ENCODE data around the gene SERAC1.
"Not testable (repeated sequence)": the region's sequence is repeated elsewhere in the genome, so short reads cannot be mapped to it uniquely, and the experiment has no call there.

Gene SERAC1

DNA sequence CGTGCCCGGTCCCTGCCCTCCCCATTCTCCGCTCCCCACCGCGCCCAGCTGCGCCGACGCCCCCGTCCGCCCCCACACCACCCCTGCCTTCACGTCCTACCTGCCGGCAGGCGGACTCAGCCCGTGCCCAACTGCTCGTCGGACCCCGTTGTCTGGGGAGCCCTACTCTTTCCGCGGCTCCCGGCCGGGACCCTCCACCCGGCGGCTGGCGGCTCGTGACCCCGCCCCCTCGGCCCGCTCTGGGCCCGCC, at the start of gene SERAC1:
Gene SERAC1 (minus strand): TSS at position 223 of the 250 bp plus-strand sequence. CDS start 9,899 bp downstream, outside the sequence.
- DNase-seq: no peak

DNA sequence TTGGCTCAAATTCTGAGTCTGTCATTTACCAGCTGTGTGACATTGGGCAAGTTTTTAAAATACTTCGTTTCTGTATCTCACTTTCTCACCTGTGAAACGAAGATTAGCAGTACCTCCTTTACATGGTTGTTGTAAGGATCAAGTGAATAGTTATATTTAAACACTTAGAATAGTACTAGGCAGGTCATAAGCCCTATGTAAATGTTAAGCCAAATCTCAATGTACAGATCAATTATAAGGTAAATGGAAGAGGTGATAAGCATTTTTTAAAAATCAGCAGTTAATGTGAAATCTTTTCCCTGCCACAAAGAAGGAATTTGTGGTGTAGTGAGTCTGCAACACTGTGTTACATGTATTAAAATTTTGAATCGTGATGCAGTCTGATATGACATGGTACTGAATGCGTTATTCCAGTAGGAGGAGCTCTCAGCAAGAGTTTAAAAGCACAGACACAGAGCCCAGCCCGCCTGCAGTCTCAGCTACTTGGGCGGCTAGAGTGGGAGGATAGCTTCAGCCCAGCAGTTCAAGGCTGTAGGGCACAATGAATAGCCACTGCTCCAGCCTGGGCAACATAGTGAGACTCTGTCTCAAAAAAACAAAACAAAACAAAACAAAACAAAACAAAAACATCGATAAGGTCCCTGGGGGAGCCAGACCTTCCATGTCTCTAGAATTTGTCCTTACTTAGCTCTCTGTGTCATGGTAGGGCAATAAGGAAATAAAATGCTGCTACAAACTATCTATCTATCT, 46.0 kb upstream of the SERAC1 start:
- DNase-seq: peak; percentile 83

DNA sequence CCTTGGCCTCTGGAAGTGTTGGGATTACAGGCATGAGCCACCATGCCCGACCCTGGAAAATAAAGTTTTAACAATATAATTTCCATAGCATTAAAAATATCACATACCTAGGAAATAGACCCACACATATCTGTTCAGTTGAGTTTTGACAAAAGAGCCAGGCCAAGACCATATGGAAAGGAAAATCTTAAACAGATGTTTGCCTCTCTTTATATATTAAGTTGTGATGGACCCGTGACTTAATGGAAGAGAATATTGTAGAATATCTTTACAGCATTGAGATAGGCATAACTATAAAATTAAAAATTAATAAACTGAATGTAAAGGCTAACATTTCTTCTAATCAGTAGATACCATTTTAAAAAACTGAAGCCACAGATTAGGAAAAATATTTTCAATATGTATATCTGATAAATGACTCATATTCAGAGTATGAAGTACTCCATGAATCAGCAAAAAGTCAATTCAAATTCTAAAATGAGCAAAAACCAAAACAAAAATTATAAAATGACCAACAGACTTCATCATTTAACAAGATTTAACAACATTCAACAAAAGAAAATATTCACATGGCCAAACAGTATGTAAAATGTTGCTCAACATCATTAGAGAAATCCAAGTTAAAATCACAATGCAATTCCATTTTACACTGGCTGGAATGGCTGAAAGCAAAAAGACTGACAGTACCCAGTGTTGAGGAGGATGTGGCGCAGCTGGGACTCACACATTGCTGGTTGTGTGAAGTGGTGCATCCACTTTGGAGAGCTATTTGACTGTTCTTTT, 43.4 kb upstream of the SERAC1 start:
- DNase-seq: peak; percentile 62

DNA sequence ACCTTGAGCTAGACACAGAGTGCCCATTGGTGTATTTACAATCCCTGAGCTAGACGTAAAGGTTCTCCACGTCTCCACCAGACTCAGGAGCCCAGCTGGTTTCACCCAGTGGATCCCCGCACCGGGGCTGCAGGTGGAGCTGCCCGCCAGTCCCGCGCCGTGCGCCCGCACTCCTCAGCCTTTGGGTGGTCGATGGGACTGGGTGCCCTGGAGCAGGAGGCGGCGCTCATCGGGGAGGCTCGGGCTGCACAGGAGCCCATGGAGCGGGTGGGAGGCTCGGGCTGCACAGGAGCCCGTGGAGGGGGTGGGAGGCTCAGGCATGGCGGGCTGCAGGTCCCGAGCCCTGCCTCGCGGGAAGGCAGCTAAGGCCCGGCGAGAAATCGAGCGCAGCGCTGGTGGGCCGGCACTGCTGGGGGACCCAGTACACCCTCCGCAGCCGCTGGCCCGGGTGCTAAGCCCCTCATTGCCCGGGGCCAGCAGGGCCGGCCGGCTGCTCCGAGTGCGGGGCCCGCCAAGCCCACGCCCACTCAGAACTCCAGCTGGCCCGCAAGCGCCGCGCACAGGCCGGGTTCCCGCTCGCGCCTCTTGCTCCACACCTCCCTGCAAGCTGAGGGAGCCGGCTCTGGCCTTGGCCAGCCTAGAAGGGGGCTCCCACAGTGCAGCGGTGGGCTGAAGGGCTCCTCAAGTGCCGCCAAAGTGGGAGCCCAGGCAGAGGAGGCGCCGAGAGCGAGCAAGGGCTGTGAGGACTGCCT, 41.7 kb upstream of the SERAC1 start:
- DNase-seq: not testable (repeated sequence)

DNA sequence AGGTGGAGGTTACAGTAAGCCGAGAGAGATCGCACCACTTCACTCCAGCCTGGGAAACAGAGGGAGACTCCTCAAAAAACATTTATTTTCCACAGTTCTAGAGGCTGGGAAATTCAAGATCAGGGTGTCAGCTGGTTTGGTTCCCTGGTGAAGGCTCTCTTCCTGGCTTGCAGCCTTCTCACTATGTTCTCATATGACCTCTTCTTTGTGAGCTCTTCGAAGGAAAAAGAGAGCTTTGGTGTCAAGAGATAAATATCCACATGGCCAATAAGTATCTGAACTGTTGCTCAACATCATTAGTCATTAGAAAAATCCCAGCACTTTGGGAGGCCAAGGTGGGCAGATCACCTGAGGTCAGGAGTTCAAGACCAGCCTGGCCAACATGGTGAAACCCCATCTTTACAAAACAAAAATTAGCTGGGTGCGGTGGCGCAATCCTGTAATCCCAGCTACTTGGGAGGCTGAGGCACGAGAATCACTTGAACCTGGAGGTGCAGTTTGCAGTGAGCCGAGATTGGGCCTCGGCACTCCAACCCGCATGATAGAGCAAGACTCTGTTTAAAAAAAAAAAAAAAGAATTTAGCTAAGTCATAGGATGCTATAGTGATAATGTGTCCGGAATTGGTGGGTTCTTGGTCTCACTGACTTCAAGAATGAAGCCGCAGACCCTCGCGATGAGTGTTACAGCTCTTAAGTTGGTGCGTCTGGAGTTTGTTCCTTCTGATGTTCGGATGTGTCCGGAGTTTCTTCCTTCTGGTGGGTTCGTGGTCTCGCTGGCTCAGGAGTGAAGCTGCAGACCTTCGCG, 40.4 kb upstream of the SERAC1 start:
- not testable (repeated sequence) for DNase-seq

DNA sequence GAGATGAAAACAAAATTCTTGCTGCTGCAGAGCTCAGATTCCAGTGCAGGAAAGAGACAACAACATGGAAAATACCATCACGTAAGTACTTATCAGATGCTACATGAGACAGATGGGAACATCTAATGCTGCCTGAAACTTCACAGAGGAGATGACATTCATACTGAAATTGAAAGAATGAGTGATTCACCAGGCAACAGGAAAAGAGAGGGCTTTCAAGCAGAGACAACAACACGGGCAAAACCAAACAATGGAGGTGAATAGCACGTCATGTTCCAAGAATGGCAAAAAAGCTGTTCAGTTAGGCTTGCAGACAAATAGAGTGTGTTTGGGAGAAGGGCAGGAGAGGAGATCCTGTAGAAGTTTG, 39.3 kb upstream of the SERAC1 start:
- DNase-seq: peak; percentile 33

DNA sequence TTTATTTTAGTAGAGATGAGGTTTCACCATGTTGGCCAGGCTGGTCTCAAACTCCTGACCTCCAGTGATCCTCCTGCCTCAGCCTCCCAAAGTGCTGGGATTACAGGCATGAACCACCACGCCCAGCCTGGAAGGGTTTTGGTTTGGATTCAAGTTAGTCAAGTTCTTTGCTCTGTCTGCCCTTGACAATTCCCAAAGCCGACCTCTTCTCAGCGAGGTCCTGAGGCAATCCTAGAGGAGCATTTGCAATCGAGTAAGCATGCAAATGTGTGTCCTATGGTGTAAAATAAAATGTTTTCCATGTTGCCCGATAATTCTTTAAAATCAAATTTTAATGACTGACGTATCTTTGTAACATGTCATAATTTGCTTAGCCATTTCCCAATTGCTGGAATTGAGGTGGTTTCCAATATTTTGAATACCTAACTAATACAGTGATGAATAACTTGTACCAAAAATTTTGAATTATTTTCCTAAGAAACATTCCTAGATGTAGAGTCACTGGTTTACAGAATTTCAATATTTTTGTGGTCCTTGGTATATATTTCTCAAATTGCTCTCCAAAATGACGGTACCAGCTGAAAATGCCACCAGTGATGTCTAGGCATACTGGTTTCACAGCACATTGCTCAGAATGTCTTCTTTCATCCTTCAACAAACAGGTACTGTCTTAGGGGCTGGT, 38.8 kb upstream of the SERAC1 start:
- peak; percentile 53 for DNase-seq

DNA sequence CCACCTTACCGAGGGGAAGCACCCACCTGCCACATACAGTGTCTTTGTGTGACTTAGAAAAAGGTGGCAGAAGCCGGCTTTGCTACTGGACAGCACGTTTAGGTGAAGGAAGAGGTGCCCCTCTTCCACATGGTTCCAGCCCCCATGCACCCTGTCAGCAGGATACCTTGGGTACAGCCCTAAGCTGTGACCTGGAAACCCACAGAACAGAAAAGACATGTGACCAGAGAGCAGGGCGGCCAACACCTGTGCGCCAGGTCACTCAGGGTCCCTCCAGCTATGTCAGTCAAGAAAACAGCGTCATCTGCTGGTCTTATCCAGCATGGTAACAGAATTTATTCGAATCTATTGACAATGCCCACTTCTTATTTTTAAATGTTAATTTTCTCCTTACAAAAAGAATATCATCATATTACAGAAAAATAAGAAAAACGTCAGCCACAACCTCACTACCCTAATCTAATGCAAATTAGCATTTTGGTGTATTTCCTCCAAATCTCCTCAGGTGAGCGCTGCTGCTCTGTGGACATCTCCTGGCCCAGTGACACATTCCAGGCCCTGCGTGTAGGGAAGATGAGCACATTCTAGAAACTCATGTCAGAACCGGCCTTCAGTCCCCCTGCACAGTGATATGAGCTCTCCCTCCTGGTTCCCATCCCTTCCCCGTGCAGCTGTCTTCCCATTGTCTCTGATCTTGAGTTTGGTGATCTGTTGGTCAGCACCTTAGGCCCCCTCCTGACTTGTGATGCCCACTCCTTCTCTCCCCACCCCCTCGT, 37.3 kb upstream of the SERAC1 start:
- no peak for DNase-seq

DNA sequence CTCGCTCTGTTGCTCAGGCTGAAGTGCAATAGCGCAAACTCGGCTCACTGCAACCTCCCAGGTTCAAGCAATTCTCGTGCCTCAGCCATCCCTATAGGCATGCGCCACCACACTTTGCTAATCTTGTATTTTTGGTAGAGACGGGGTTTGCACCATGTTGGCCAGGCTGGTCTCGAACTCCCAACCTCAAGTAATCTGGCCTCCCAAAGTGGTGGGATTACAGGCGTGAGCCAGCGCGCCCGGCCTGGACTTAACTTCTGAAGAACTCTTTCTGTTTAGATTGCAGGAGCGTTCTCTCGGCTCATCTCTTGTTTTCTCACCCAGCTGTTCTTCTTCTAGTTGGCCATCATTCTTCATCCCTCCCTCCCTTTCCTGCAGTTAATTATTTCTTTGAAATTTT, 30.4 kb upstream of the SERAC1 start:
- no peak for DNase-seq

DNA sequence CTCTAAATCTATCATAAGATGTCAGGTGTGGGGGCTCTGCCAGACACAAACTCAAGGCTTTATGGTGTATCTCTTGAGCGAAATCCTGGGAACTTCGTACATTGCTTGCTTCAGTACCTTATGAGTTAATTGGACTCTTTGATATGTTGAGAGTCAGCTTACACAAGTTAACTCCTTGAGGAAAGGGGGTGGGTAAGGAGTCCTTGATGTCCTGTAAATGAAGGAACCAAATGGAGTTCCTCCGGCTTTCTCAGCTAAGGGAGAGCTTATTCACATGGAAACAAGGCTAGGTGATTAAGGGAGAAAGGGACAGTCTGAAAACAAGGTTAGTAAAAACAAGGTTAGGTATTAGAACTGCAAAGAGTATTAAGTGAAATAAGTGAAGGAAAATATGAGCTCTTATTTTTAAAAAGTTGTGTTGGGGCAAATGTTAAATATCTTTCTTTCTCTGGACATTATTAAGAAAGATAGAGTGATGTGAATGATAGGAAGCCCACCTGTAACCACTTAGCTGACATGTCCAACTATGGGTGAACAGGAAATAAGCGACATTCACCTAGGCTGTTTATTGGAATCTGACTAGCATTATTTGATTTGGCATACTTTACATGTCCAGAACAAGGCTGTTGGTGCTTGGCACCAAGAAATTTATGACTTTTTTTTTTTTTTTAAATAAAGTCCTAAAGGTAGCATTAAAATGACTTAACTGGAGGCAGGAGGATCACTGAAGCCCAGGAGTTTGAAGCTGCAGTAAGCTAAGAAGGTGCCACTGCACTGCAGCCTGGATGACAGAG, 26.6 kb upstream of the SERAC1 start:
- DNase-seq: no peak

DNA sequence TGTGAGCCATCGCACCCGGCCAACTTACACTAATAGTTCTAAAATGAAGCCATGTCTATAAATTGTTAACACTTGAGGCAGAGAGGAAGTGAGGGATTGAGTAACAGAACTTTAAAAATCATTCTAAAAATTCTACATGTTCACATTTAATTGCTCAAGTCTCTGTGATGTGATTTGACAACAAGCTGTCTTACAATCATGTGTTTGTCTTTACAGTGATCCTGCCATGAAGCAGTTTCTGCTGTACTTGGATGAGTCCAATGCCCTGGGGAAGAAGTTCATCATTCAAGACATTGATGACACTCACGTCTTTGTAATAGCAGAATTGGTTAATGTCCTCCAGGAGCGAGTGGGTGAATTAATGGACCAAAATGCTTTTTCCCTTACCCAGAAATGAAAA, 23.7 kb upstream of the SERAC1 start:
- no peak for DNase-seq

DNA sequence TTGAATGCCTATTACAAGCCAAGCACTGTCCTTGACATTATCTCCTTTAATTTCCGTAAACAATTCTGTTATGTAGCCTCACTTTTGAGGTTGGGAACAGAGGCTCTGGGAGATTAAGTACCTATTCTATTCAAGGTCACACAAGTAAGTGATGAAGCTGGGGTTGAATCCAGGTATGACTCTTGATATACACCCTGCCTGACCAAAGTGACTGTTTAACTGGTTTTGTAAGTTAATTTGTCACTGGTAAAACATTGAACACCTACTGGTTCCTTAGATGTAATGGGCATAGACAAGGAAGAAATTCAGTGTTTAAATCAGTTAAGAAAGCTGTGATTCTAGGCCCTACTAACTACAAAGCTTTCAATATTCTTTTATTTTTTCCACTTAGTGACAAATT, 23.0 kb upstream of the SERAC1 start:
- DNase-seq: no peak

DNA sequence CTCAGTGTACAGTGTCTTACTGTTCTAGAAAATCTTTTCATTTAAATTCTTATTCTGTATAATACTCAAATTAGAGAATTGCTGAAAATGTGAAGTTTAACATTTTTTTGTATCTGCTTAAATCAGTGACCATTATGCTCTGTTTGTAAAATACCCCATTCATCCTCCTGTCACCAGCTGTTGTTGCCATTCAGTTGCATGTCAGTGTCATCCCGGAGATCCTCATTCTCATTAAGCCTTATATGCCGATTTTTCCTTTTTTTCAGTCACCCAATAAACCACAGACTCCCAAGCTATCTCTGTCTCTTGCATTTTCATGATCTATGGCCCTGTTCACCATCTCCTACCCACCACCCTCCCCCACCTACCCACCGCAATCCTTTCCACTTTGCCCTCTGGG, 20.5 kb upstream of the SERAC1 start:
- no peak for DNase-seq

DNA sequence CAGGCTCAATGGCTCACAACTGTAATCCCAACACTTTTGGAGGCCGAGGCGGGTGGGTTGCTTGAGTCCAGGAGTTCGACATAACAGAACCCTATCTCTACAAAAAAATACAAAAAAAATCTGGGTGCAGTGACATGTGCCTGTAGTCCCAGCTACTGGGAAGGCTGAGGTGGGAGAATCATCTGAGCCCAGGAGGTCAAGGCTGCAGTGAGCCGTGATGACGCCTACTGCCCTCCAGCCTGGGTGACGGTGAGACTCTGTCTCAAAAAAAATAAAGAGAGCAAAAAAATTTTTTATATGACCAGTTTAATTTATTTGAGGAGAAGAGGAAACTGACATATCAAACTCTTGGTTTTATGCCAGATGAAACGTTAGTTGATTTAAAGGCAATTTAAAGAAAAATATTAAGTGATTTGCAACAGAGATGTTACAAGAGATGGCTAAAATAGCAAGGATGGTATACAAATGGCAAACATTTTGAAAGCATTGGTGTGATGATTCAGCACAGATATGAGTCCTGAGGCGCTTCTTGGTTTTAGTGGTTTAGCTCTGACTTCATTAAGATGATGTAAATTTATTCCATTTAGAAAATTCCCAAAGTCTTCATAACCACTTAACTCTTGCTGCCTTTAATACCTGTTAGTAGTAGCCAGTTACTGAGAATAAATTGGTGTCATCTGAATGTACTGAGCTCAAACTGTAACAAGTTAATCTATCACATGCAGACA, 17.8 kb upstream of the SERAC1 start:
- peak; percentile 89 for DNase-seq

DNA sequence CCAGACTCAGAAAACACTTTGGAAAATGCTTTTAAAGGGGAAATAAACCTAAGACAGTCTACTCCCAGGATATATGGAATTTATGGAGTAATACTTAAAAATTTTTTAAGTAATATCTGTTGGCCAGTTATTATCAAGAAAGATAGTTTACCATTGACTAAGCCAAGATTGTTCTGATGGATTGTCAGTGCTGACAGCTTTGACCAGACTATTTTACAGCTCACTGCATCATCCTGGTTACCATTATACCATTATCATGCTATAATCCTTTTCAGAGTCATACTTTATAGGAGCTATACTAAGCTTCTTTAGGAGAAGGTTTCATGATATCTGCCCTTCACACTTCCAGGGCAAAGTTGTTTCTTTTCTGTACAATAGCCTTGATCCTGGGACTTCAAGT, 16.5 kb upstream of the SERAC1 start:
- DNase-seq: peak; percentile 90

DNA sequence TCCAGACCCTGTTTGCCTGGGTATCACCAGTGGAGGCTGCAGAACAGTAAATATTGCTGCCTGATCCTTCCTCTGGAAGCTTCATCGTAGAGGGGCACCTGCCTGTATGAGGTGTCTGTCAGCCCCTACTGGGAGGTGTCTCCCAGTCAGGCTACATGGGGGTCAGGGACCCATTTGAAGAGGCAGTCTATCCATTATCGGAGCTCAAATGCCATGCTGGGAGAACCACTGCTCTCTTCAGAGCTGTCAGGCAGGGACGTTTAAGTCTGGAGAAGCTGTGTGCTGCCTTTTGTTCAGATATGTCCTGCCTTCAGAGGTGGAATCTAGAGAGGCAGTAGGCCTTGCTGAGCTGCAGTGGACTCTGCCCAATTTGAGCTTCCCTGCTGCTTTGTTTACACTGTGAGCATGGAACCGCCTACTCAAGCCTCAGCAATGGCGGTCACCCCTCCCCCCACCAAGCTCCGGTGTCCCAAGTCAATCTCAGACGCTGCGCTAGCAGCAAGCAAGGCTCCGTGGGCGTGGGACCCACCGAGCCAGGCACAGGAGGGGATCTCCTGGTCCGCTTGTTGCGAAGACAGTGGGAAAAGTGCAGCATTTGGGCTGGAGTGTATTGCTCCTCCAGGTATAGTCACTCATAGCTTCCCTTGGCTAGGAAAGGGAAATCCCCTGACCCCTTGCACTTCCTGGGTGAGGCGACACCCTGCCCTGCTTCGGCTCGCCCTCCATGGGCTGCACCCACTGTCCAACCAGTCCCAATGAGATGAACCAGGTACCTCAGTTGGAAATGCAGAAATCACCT, 15.3 kb upstream of the SERAC1 start:
- DNase-seq: not testable (repeated sequence)

DNA sequence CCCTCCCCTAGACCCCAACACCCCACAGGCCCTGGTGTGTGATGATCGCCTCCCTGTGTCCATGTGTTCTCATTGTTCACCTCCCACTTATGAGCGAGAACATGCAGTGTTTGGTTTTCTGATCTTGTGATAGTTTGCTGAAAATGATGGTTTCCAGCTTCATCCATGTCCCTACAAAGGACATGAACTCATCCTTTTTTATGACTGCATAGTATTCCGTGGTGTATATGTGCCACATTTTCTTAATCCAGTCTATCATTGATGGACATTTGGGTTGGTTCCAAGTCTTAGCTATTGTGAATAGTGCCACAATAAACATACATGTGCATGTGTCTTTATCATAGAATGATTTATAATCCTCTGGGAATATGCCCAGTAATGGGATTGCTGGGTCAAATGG, 9.7 kb upstream of the SERAC1 start:
- not testable (repeated sequence) for DNase-seq

DNA sequence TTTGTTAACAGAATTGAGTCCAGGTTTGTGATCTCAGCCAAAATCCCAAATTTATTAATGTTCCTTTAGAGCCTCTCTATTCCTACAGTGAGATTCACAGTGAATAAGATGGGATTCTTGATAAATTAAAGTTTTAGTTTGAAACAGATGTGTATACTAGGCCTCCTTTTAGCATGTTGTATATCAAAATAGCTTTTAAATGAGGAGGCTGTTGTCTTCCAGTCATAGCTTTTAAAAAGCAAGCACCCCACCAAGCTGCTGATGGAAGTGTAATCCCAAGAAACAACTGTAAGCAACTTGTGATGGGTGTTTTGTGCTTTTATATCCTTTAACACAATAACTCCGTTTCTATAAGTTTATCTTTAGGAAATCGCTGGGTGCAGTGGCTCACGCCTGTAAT, 7.0 kb upstream of the SERAC1 start:
- DNase-seq: no peak

DNA sequence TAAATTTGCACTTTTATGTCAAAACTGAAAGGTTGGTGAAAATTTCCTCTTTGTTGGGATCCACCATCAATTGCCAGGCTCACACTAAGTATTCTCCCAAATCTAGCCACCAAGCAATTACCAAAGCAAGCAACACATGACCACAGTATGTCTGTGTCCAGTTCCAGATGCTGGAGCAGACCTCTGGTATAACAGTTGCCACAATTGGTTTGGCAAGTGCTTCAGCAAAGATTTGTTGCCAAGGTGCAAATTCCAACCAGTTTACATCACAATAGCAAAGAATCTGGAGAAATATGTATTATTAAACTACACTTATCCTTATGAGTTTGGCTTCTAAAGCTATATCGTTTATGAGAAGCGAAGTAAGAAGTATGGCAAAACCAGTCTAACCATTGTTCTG, 6.5 kb upstream of the SERAC1 start:
- DNase-seq: peak; percentile 97

Data from fibroblast of upper back skin (primary cell).